HG02943 (cell line): Measurements from ENCODE around the gene MAPK9.
"Not testable (repeated sequence)": the region's sequence is repeated elsewhere in the genome, so short reads cannot be mapped to it uniquely, and the experiment has no call there.

ENCODE experiments used
- ATAC-seq: cut with Tn5 transposase; IDR thresholded peaks from one replicate; pipeline ENCODE4 v1.9.1; 2021; ENCODE audit warnings: mild to moderate bottlenecking, low read depth, moderate library complexity; ENCODE audit not compliant: unreplicated experiment

The MAPK9 gene

GRCh38 chr5:180250329-180250728, 41.6 kb downstream of the MAPK9 start:
- no peak for ATAC-seq

GRCh38 chr5:180241600-180241999, 50.3 kb downstream of the MAPK9 start:
- ATAC-seq: no peak

- no peak for ATAC-seq
These were observed 53.3 kb downstream of the MAPK9 start for GRCh38 chr5:180238631-180239030.

- ATAC-seq: no peak
These were observed 56.0 kb downstream of the MAPK9 start for GRCh38 chr5:180235846-180236245.

- ATAC-seq: no peak
These were observed 56.8 kb downstream of the MAPK9 start for GRCh38 chr5:180235077-180235476.

- no peak for ATAC-seq
These were observed 57.6 kb downstream of the MAPK9 start for GRCh38 chr5:180234271-180234670.

GRCh38 chr5:180233729-180234128, 58.2 kb downstream of the MAPK9 start:
- ATAC-seq: no peak

- ATAC-seq: no peak
These were observed 61.9 kb downstream of the MAPK9 start for GRCh38 chr5:180230017-180230416.

- no peak for ATAC-seq
These were observed 69.8 kb downstream of the MAPK9 start for GRCh38 chr5:180222056-180222455.

GRCh38 chr5:180217797-180218196, 74.1 kb downstream of the MAPK9 start:
- no peak for ATAC-seq

- ATAC-seq: no peak
These were observed 75.2 kb downstream of the MAPK9 start for GRCh38 chr5:180216646-180217171.

- ATAC-seq: no peak
These were observed 75.9 kb downstream of the MAPK9 start for GRCh38 chr5:180215783-180216630.

- no peak for ATAC-seq
These were observed 76.8 kb downstream of the MAPK9 start for GRCh38 chr5:180214870-180215770.

- no peak for ATAC-seq
These were observed 78.2 kb downstream of the MAPK9 start for GRCh38 chr5:180213657-180214207.

GRCh38 chr5:180213256-180213600, 78.7 kb downstream of the MAPK9 start:
- ATAC-seq: no peak

GRCh38 chr5:180212363-180213255, 79.3 kb downstream of the MAPK9 start:
- no peak for ATAC-seq

GRCh38 chr5:180211761-180212035, 80.2 kb downstream of the MAPK9 start:
- ATAC-seq: no peak

- no peak for ATAC-seq
These were observed 80.7 kb downstream of the MAPK9 start for GRCh38 chr5:180210961-180211760.

GRCh38 chr5:180210077-180210476, 81.8 kb downstream of the MAPK9 start:
- ATAC-seq: not testable (repeated sequence)
